AG04449 (cell line): Measurements from ENCODE around the gene PAPOLG.

ENCODE experiments used
- CTCF ChIA-PET: fragments of 350-600 bp; formaldehyde crosslinking; extraction: SDS; loops from one replicate; lab custom pipeline; 2021; ENCODE audit warnings: antibody characterized with exemption; lab: Yijun Ruan, JAX
- POLR2A ChIA-PET: fragments of 400-600, 350-600 bp; formaldehyde crosslinking; extraction: SDS; loops from one replicate; lab custom pipeline; 2020; ENCODE audit warnings: antibody characterized with exemption, inconsistent platforms; lab: Yijun Ruan, JAX
- DNase-seq: peaks from one replicate; pipeline ENCODE4 v3.0.0-alpha.2; 2010; ENCODE audit warnings: low read depth, low spot score
- H3K4me3 ChIP-seq: 2 replicates; pipeline ENCODE4 v1.5.1; 2011; ENCODE audit warnings: low read depth, mild to moderate bottlenecking, control low read depth, low read length
- CTCF ChIP-seq: IDR thresholded peaks from one replicate; pipeline ENCODE4 v1.5.1; 2011; ENCODE audit warnings: mild to moderate bottlenecking, moderate library complexity, low read length, control low read depth, inconsistent platforms; ENCODE audit not compliant: insufficient read depth; ENCODE audit errors: missing control alignments

Gene PAPOLG

DNA sequence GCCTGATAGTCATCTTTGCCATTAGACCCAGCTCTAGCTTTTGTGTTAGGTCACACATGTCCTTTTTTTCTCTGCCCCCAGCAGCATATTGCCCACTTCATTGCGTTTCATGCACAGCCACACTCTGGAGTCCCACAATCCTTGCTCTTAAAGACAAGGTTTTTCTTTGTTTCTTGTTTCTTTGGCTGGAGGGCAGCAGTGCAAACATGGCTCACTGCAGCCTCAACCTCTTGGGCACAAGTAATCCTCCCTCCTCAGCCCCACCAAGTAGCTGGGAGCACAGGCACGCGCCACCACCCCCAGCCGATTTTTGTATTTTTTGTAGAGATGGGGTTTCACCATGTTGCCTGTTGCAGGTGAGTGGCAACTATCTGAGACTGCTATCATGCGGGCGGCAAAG is 16.9 kb upstream of the PAPOLG start:
- ChIA-PET POLR2A (no interaction called here), CTCF (interaction anchor here (1.0 to 2.2 kb wide), 2 partner anchors 10 to 31 kb away, joined by 3 to 6 read pairs; no protein-coding TSS in a partner anchor)
- H3K4me3 ChIP-seq = no peak overlapping the region
- no peak for DNase-seq
- no peak for TF ChIP-seq CTCF

- ChIA-PET POLR2A (no interaction called here), CTCF (interaction anchor here (2.2 kb wide), 1 partner anchor 31 kb away, joined by 6 read pairs; no protein-coding TSS in a partner anchor)
- no peak for TF ChIP-seq CTCF
- DNase-seq = no peak
- H3K4me3 ChIP-seq = no peak overlapping the region
These were observed 14.5 kb upstream of the PAPOLG start for GRCh38 chr2:60741576-60741975.

DNA sequence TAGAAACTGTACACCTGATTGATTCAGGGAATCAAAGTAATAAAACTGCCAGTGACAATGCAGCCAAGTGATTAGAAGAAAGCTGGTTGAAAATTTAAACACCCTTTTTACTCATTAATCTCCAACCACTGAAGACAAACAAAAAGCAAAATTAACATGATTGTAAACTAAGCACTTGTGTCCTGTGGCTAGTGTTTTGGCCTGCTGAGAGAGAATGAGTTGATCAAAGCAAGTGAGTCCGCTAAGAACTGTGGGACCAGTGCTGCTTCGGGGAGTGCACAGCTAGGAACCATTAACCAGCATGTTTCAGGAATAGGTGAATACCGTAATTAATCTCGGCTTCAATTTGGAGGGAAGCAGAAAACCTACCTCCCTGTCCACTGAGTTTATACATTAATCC is 13.6 kb upstream of the PAPOLG start:
- POLR2A ChIA-PET = no interaction called here
- CTCF ChIA-PET = interaction anchor here (1.3 to 2.2 kb wide), 2 partner anchors 32 to 257 kb away, joined by 3 to 6 read pairs; no protein-coding TSS in a partner anchor
- no peak for TF ChIP-seq CTCF
- H3K4me3 ChIP-seq = no peak overlapping the region
- DNase-seq = no peak

DNA sequence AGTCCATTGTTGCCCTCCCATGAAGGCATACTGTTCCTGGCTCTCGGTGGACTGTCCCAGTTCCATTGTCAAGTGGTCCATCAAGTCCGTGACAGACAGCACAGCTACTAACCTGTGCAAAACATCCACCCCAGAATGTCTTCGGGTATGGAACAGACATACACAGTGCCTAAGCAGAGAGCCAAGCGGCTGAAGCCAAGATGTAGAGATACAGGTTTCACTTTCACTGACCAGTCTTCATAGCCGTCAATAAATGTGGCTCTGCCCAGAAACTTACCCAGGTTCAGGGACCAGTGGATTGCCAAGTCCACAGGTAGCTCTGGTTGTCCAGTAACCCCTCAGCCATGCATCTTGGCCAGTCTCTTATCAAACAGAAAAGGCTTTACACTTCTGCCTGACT is 10.7 kb upstream of the PAPOLG start:
- ChIA-PET CTCF (interaction anchor here (1.2 kb wide), 1 partner anchor 253 kb away, joined by 3 read pairs; no protein-coding TSS in a partner anchor), POLR2A (no interaction called here)
- TF ChIP-seq CTCF = no peak
- DNase-seq = no peak
- H3K4me3 ChIP-seq = no peak overlapping the region

DNA sequence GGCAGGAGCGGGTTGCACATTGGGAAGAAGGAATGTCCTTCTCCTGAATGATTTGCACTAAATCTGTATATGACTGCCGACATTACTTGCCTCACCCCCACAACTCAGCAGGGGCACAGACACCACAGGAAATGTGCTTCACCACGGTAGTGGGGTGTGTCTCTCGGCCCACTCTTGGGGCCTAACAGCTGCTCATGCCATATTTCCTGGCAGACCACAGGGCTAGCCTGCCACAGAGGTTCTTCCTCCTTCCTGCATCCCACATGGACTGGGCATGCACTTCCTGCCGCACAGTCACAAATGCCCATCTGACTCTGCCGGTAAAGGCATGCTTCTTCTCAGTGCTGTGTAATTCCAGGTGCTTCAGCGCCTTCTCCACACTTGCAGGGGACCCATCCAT is 10.3 kb upstream of the PAPOLG start:
- POLR2A ChIA-PET = no interaction called here
- no peak overlapping the region for H3K4me3 ChIP-seq
- DNase-seq = no peak
- CTCF ChIA-PET = no interaction called here
- TF ChIP-seq CTCF = no peak

DNA sequence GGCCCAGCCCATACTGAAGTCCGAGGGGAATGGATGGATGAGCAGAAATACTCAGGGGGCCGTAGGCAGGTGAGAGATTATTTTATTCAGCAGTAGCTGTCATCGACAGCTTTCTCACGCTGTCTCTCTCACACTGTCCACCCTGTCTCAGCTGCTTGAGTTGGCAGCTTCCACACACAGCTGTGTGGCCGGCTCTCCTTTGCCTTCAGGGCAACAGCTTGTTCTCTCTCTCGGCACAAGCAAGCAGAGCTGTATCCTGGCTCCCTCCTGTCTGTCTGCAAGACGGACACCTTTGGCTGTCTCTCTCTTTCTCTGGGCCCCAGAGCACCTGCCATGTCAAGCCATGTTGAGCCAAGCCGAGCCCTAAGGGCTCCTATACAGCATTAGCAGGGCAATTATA is 9.8 kb upstream of the PAPOLG start:
- TF ChIP-seq CTCF = no peak
- CTCF ChIA-PET = interaction anchor here (1.7 kb wide), 1 partner anchor 9 kb away, joined by 5 read pairs; the partner anchor contains the start of gene PAPOLG
- no peak overlapping the region for H3K4me3 ChIP-seq
- no peak for DNase-seq
- POLR2A ChIA-PET = no interaction called here
